ENCODE data around the gene MAN1C1.

MAN1C1 gene

DNA sequence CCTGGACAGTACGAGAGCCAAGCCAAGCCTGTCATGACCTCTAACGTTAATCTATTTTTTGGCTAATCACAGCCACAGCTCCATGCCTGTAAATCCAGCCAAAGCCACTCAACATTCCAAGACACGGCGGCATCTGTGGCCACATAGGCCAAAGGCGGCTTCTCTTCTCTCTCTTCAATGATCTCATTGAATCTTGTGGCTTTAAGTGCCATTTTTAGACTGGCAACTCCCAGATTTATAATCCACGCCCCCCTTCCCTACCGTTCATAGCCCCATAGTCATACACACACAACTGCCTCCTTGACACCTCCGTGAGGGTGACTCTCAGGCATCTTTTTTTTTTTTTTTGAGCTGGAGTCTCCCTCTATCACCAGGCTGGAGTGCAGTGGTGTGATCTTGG lies 177.7 kb downstream of the MAN1C1 start:
- no peak for DNase-seq
- in situ Hi-C loops (cut with HindIII; ENCODE audit: low pct_ligation_motif_present, low pct_unique_long_range_greater_than_20kb, low sequenced_read_pairs): no loop called here

- DNase-seq: no peak
- in situ Hi-C loops (cut with HindIII; ENCODE audit: low pct_ligation_motif_present, low pct_unique_long_range_greater_than_20kb, low sequenced_read_pairs): no loop called here
These were observed 178.6 kb downstream of the MAN1C1 start for GRCh38 chr1:25795211-25795610.

DNA sequence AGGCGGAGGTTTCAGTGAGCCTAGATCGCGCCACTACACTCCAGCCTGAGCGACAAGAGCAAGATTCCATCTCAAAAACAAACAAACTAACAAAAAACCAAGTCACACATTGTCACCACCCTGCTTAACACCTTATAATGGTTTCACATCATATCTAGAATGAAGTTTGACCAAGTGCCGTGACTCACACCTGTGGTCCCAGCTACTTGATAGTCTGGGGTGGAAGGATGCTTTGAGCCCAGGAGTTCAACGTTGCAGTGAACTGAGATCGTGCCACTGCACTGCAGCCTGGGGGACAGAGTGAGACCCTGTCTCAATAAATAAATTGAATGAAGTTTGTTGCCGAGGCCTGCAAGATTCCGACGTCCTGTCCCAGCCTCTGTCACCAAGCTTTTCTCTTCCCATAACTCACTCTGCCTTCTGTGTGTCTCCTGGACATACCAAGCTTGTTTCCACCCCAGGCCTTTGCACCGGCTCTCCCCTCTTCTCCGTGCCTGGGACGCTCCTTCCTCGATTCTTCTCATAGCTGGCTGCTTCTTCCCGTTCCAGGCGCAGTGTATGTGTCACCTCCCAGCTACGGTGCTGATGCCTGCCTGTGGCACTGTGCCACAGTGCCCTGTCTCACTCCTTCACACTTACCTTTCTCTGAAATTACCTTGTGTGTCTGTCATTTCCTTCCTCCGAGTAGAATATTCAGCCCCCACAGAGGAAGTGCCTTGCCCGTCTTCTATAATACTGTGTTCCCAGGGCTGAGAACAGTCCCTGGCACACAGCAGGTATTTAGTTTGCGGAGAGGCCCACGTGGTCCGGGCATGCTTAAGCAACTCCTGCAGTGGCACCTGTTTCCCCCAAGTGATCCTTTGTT lies 179.6 kb downstream of the MAN1C1 start:
- in situ Hi-C loops (cut with HindIII; ENCODE audit: low pct_ligation_motif_present, low pct_unique_long_range_greater_than_20kb, low sequenced_read_pairs): no loop called here
- DNase-seq: no peak

DNA sequence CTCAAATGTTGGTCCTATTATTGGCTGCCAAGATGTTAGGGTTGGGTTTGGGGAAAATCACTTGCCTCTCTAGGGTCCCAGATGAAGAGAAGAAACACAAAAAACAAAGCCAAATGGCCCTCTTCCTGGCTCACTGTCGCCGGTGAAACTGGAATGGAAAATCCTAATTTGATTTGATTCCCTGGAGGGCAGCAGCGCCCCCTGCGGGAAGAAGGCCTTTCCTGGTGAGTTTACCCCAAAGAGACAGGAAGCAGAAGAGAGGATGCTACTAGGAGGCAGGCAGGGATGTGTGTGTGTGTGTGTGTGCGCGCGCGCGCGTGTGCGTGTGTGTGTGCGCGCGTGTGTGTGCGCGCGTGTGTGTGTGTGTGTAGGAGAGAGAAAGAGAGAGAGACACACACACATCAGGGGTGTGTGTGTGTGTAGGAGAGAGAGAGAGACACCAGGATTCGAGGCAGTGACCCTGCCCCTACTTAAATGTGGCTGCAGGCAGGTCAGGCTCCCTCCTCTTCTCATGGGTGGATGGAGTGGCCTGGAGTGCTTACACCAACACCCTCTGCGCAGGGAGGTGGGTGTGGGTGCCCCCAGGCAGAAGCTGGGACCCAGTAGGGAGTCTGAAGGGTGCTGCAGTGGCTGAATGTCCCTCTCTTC lies 180.3 kb downstream of the MAN1C1 start:
- in situ Hi-C loops (cut with HindIII; ENCODE audit: low pct_ligation_motif_present, low pct_unique_long_range_greater_than_20kb, low sequenced_read_pairs): no loop called here
- peak; percentile 64 for DNase-seq

DNA sequence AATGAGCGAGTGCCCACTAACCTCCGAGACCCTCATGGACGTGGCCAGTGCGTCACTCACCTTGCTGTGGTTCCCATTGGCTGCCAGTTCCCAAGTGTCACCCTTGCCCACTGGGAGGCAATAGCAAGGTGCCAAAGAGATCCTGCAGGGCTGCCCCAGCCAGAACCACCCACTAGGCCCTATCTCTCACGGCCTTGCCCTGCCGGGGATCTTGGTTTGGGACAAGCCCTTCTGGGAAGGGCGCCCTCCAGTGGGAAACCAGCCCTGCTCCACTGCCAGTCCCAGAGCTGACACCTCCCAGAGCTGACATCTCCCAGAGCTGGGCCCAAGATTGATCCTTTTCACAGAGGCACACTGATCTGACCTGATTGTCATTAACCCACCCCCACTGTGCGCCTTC lies 181.3 kb downstream of the MAN1C1 start:
- in situ Hi-C loops (cut with HindIII; ENCODE audit: low pct_ligation_motif_present, low pct_unique_long_range_greater_than_20kb, low sequenced_read_pairs): no loop called here
- DNase-seq: peak; percentile 49

DNA sequence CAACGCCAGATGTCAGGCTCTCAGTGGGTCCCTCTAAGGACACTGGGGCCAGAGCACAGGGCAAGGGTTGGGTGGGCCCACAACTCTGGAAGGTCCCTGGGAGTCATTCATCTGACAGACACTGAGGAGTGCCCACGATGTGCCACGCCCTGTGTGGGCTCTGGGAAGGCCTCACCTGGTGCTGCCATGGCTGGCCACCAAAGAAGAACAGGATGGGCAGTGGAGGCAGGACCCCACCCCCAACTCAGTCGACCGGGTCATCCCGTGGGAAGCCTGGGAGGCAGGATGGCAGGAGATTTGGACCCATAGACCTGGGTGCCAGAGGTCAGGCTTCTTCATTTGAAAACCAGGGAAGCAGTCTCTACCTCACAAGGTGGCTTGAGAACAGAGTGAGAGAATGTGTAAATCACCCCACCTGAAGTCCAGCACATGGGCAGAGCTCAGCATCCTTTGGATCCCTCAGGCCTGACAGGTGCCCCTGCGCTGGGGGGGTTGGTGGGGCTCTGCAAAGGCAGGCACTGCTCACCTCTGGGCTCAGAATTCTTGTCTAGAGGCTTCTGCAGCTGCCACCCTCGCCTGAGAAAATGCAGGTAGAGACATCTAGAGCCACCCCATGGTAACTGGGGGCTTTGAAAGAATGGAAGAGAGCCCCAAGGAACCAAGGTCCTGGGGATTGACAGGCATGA lies 182.2 kb downstream of the MAN1C1 start:
- in situ Hi-C loops (cut with HindIII; ENCODE audit: low pct_ligation_motif_present, low pct_unique_long_range_greater_than_20kb, low sequenced_read_pairs): no loop called here
- no peak for DNase-seq

GRCh38 chr1:25799352-25799934 lies 182.9 kb downstream of the MAN1C1 start:
- in situ Hi-C loops (cut with HindIII; ENCODE audit: low pct_ligation_motif_present, low pct_unique_long_range_greater_than_20kb, low sequenced_read_pairs): no loop called here
- DNase-seq: no peak

- peak; percentile 35 for DNase-seq
- in situ Hi-C loops (cut with HindIII; ENCODE audit: low pct_ligation_motif_present, low pct_unique_long_range_greater_than_20kb, low sequenced_read_pairs): no loop called here
These were observed 183.5 kb downstream of the MAN1C1 start, which contains the start of gene SELENON for GRCh38 chr1:25799935-25800702. TSS of gene SELENON (plus strand) at chr1:25800193. CDS start at chr1:25800231, 38 bp downstream.

- in situ Hi-C loops (cut with HindIII; ENCODE audit: low pct_ligation_motif_present, low pct_unique_long_range_greater_than_20kb, low sequenced_read_pairs): no loop called here
These were observed 184.2 kb downstream of the MAN1C1 start for GRCh38 chr1:25800703-25801377.

DNA sequence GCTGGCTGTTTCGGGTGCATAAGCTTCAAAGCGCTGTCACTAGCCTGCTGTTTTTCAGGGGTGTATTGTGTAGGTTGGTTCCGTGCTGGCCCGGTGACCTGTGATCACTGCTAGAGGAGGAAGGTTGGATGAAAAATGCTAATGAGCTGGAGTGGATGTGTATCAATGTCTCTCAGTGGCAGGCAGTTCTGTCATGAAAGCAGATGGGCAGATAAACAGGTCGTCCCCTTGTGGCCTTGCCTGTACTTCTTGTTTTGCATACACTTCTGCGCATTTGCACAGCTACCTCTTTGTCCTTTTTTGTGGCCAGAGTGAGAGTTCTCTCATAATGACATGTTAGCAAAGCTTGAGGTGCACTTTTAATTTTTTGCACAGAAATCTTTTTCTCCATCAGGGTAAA lies 186.3 kb downstream of the MAN1C1 start:
- in situ Hi-C loops (cut with HindIII; ENCODE audit: low pct_ligation_motif_present, low pct_unique_long_range_greater_than_20kb, low sequenced_read_pairs): no loop called here

More at GRCh38 chr1:25800703-25801377, 184.2 kb downstream of the MAN1C1 start:
- no peak for DNase-seq

DNA sequence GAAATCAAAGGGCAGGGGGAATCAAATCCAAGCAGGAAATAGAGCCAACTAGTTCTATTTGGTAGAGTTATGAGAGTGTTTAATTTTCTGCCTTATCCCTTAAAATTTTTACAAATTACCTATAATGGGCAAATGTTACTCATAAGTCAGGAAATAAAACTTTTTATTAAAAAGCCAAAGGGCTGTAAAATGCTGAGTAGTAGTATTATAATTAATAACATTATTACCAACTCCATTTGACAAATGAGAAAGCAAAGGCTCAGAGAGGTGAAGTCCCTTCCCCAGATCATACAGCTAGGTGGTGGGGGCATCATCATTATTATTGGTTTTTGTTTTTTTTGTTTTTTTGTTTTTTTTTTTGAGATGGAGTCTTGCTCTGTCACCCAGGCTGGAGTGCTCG lies 186.8 kb downstream of the MAN1C1 start:
- in situ Hi-C loops (cut with HindIII; ENCODE audit: low pct_ligation_motif_present, low pct_unique_long_range_greater_than_20kb, low sequenced_read_pairs): no loop called here
- DNase-seq: no peak

More for the DNA sequence above, 186.3 kb downstream of the MAN1C1 start:
- DNase-seq: no peak

- DNase-seq: peak; percentile 22
- in situ Hi-C loops (cut with HindIII; ENCODE audit: low pct_ligation_motif_present, low pct_unique_long_range_greater_than_20kb, low sequenced_read_pairs): no loop called here
These were observed 187.8 kb downstream of the MAN1C1 start for GRCh38 chr1:25804244-25804963.

DNA sequence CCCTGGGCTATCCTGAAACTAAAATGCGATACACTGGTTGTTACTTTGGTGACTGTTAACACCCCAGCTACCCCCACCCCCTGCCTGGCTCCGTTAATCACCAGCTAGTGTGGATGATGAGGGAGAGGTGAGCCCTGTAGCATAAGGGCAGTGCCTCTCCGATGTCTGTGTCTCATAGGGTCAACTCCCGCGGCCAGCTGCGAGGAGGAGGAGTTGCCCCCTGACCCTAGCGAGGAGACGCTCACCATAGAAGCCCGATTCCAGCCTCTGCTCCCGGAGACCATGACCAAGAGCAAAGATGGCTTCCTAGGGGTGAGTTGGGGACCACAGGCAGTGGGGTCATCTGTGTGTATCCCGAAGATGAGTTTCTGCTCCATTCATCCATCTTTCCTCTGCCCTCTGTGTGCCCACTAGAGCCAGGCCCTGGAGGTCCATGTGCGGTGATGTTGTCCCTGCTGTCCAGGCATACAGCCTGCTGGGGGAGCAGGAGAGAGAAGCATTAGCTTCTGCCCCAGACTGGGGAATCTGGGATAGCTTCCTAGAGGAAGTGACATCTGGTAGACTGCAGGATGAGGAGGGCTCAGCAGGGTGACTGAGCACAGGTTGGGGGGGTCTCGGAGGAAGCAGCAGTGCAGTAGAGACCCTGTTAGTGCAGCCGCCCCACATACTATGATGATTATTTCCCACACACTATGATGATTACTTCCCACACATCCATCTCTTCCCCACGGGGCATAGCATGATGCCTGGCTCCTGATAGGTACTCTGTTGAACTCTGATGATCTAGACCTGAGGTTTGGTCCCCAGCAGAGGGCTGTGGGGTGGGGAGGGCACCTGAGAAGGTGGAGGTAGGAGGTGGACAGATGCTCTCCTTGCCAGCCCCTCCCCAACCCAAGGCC lies 188.6 kb downstream of the MAN1C1 start:
- no peak for DNase-seq
- in situ Hi-C loops (cut with HindIII; ENCODE audit: low pct_ligation_motif_present, low pct_unique_long_range_greater_than_20kb, low sequenced_read_pairs): no loop called here

GRCh38 chr1:25805863-25806225 lies 189.3 kb downstream of the MAN1C1 start:
- in situ Hi-C loops (cut with HindIII; ENCODE audit: low pct_ligation_motif_present, low pct_unique_long_range_greater_than_20kb, low sequenced_read_pairs): no loop called here
- DNase-seq: no peak

- no peak for DNase-seq
- in situ Hi-C loops (cut with HindIII; ENCODE audit: low pct_ligation_motif_present, low pct_unique_long_range_greater_than_20kb, low sequenced_read_pairs): no loop called here
These were observed 189.8 kb downstream of the MAN1C1 start for GRCh38 chr1:25806418-25806817.
